ENCODE data around the gene UQCR11.

GRCh38 chr19:1651568-1652291 lies 46.5 kb upstream of the UQCR11 start:
- TF ChIP-seq, protein P1, sequence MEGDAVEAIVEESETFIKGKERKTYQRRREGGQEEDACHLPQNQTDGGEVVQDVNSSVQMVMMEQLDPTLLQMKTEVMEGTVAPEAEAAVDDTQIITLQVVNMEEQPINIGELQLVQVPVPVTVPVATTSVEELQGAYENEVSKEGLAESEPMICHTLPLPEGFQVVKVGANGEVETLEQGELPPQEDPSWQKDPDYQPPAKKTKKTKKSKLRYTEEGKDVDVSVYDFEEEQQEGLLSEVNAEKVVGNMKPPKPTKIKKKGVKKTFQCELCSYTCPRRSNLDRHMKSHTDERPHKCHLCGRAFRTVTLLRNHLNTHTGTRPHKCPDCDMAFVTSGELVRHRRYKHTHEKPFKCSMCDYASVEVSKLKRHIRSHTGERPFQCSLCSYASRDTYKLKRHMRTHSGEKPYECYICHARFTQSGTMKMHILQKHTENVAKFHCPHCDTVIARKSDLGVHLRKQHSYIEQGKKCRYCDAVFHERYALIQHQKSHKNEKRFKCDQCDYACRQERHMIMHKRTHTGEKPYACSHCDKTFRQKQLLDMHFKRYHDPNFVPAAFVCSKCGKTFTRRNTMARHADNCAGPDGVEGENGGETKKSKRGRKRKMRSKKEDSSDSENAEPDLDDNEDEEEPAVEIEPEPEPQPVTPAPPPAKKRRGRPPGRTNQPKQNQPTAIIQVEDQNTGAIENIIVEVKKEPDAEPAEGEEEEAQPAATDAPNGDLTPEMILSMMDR (IDR thresholded peaks at IDR 0.05; ENCODE audit: extremely low read depth in 1 of 2, insufficient read depth in 1 of 2, low read depth in 1 of 2, low read length in 2 of 2): no peak
- no peak for TF ChIP-seq POLR2A (IDR thresholded peaks at IDR 0.05; ENCODE audit: low read depth, low read length)
- no peak for TF ChIP-seq MAX (IDR thresholded peaks at IDR 0.05; ENCODE audit: insufficient read depth, insufficient read length)
